ENCODE results near the gene SCP2.
A peak's percentile ranks its signal among the peaks of the same experiment; 100 is the strongest.
"Not testable (repeated sequence)": the region's sequence is repeated elsewhere in the genome, so short reads cannot be mapped to it uniquely, and the experiment has no call there.

Gene SCP2

DNA sequence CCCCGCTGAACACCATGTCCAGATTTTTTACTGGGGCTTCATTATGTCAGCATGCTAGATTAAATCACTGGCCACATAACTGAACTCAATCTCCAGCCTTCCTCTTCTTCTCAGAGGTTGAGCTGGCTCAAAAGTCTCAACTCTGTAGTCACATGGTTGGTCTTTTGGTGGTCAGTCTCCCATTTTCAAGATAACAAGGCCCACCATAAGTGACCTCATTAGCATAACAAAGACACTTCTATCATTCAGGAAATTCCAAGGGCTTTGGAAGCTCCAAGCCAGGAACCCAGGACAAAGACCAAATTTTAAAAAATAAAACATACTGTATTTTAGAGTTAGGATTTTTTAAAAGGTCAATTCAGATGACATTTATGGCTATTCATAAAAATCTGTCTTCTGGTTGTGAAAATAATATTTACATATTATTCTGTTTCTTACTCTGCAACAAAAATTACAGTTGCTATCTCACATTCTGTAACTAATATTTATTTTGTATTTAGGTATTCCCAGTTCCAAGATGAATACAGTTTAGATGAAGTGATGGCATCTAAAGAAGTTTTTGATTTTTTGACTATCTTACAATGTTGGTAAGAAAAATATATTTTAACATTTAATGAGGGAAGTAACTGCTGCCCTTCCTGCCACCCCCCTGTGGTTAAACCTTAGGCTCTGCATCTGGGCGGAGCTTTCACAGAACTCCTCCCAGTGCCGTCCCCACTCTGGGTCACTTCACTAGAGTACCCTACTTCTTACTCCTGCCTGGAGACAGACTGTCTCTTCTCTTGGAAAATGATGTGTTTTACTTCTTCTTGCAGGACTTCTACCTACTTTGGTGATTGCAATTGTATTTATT is 49.3 kb downstream of the SCP2 start:
- no peak for DNase-seq

DNA sequence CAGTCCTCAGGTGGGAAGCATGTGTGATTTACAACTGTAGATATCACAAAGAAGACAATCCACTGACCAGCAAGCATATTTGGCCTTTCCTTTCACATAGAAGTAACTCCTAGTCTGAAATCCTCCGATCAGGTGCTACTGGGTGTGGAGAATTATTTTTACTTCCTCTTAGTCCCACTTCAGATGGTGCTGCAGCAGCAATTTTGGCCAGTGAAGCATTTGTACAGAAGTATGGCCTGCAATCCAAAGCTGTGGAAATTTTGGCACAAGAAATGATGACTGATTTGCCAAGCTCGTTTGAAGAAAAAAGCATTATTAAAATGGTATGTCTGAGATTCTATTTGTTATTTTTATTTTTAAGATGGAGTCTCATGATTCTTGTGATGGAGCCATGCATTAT is 51.0 kb downstream of the SCP2 start:
- no peak for DNase-seq

DNA sequence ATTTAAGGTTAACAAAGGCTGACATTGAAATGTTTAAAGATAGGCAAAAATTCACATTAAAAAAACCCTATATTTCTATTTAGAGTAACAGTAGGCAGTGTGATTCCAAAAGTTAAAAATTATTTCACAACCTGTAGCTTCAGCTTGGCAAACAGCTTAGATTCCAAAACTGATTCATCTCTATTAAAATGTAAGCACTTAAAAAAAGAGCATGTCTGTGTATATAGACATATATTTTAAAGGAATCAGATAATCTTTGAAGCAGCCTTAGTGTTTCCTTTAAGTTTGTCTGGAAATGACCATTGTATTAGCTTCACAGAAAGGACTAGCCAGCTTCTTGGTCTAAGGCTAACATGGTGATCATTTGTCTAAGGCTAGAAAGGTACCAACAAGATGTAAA is 65.7 kb downstream of the SCP2 start:
- DNase-seq, result not testable (repeated sequence)

DNA sequence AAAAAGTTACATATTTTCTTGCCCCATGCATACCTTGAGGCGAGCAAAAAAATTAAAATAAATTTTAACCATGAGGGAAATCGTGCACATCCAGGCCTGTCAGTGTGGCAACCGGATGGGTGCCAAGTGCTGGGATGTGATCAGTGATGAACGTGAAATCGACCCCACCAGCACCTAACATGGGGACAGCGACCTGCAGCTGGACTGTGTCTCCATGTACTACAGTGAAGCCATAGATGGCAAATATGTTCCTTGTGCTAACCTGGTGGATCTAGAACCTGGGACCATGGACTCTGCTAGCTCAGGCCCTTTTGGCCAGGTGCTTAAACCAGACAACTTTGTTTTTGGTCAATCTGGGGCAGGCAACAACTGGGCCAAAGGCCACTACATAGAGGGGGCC is 67.6 kb downstream of the SCP2 start:
- DNase-seq, result no peak

DNA sequence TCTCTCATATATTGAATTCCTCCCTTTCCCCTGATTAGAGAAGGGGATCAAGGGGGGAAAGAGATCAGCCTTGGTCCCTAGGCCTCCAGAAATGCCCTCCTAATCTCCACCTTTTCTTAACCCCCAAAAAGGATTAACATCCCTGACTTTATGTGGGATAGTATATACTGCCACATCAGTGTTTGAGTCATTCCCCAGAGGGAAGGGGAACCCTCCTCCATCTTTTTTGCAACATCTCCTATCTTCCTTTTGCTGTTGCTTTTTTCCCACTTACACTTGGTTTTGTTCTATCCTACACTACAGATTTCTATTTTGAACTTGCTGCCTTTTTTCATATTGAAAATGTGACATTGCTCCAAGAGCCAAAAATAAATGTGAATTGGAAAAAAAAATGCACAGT is 69.6 kb downstream of the SCP2 start:
- no peak for DNase-seq

DNA sequence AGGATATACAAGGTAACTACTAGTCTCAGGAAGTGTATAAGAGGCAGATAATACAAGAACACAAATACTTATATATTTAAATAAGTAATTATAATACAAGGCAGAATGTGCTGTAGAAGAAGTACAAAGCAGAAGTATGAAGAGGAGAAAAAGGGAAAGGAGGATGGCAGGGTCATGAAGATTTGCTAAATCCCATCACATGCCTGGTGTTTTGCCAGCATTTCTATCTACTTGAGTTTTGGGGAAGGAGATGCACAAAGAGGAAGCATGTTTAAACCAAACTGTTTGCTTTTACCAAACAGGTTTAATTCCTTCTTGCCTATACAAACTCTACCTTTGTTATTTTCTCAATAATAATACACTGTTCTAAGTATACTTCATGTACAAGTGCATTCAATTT is 74.1 kb downstream of the SCP2 start:
- no peak for DNase-seq

DNA sequence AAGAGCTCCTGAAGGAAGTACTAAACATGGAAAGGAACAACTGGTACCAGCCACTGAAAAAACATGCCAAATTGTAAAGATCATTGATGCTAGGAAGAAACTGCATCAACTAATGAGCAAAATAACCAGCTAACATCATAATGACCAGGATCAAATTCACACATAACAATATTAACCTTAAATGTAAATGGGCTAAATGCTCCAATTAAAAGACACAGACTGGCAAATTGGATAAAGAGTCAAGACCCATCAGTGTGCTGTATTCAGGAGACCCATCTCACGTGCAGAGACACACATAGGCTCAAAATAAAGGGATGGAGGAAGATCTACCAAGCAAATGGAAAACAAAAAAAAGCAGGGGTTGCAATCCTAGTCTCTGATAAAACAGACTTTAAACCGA is 79.5 kb downstream of the SCP2 start:
- not testable (repeated sequence) for DNase-seq

DNA sequence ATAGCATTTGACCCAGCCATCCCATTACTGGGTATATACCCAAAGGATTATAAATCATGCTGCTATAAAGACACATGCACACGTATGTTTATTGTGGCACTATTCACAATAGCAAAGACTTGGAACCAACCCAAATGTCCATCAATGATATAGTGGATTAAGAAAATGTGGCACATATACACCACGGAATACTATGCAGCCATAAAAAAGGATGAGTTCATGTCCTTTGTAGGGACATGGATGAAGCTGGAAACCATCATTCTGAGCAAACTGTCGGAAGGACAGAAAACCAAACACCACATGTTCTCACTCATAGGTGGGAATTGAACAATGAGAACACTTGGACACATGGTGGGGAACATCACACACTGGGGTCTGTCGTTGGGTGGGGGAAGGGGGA is 83.2 kb downstream of the SCP2 start:
- DNase-seq, result not testable (repeated sequence)

DNA sequence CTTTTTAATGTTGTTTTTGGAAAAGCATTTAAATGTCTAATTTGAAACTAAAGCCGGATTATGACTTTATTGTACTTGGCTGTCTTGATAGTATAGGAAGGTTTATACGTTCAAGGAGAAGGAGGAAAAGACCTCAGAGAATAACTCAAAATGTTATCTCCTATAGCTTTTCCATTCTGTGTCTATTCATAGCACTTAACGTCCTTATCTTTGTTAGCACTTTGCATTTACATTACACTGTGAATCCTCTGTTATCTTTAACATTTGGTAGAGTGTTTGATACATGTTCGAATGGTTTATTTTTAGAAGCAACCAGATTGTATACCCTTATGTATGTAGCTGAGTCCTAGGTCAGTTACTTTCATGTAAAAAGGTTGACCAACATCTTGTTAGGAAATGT is 84.1 kb downstream of the SCP2 start:
- no peak for DNase-seq

DNA sequence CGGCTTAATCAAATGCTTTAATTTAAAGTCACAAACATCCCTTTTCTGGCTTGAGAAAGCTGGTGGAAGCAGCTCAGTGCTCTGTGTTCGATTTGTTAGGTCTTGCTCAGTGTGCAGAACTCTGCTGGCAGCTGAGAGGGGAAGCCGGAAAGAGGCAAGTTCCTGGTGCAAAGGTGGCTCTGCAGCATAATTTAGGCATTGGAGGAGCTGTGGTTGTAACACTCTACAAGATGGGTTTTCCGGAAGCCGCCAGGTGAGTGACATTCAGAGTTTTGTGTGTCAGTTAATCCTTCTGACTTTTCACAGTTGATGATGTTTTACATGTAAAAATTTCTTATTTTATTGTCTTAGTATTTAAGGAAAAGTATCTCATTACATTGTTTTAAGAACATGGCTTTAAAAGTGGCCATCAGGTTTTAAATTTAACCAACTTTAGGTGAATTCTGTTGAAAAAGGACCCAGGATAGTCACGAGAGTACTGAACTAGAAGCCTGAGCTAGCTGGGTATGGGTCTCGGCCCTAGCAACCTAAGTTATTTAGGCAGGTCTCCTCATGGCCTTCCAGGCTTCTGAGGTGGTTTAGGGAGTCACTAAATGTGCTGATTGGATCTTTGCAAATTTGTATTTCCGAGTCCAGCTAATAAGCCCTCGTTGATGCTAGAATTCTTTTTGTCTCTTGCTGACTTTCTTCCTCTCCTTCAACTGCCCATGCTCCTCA is 87.9 kb downstream of the SCP2 start:
- peak; percentile 34 to 38 for DNase-seq

DNA sequence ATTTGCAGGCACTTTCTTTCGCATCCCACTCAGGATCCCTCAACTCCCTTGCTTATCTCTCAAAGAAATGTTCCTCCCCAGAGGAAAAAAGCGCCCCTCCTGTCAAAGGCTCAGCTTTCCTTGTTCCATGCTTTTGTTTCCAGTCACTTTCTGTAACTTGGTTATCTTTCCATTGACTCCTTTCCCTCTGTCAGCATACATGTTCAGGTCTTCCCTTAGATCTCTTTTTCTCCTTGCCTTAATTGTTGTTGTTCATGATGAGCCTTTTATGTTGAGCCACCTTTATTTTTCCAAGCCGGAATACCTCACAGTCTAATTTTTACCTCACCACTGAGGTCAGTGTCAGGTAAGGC is 88.4 kb downstream of the SCP2 start:
- DNase-seq, result no peak

DNA sequence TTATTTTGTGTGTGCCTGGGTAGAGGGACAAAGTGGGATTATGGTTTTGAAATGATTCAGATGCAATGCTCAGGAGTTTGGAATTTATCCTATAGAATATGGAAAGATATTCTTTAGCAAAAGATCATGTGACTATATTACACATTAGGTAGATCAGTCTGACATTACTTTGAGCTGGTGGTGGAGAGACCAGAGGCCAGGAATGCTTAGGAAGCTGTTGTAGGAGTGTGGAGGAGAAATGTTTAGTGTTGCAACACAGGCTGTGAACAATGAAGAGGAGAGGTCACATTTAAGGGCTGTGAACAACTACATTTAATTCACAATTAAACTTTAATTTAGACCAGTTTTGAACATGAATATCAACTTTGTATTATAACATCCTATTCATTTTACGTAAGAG is 89.6 kb downstream of the SCP2 start:
- no peak for DNase-seq

DNA sequence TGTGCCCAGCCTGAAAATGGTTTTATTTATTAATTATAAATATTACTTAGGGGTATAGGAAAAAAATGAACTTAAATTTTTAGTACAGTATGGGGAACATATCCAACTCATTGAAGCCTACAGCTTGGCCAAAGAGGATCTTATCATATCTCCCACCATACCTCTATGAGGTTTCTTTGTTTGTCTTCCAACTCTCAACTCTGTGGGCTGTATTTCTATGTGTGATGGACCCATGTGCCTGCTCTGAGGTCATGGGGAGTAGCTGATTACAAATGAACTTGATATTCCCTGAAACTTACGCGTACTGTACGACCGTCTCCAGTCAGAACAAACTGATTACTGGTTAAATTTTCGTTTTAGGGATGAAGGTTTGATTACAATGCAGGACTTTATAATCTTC is 93.5 kb downstream of the SCP2 start:
- DNase-seq, result no peak

DNA sequence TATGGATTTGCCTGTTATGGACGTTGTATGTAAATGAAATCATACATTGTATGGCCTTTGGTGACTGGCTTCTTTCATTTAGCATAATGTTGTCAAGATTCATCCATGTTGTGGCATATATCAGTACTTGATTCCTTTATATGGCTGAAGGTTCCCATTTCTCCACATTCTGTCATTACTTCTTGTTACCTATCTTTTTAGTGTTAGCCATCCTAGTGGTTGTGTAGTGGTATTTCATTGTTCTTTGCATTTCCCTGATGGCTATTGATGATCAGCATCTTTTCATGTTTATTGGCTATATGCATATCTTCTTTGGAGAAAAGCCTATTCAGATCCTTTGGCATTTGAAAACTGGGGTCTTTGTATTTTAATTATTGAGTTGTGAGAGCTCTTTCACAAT is 95.1 kb downstream of the SCP2 start:
- DNase-seq, result no peak

DNA sequence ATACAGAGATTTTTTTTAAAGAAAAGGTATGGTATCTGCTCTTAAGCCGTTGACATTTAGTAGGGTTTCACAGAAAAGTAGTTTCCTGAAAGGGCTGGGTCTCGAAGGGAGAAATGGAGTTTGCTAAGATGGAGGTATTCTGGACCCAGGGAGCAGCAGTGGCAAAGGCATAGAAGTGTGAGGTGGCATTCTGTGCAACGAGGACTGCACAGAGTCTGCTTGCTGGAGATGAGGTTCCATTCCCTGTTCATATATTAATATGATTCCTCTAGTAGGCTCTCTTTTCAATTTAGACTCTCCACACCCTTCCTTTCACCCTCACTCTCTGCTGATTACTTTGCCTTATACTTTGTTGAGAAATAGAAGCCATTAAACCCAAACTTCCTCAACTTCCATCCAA is 96.5 kb downstream of the SCP2 start:
- DNase-seq, result no peak

DNA sequence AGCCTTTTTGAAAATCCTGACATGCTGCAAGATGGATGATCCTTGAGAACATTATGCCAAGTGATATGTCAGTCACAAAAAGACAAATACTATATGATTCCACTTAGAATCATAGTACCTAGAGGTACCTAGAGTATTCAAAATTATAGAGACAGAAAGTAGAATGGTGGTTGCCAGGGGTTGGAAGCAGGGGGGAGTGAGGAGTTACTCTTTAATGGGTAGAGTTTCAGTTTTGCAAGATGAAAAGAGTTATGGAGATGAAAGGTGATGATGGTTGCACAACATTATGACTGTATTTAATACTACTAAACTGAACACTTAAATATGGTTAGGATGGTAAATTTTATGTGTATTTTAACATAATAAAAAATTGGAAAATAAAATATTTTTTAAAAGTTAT is 97.0 kb downstream of the SCP2 start:
- DNase-seq, result no peak

DNA sequence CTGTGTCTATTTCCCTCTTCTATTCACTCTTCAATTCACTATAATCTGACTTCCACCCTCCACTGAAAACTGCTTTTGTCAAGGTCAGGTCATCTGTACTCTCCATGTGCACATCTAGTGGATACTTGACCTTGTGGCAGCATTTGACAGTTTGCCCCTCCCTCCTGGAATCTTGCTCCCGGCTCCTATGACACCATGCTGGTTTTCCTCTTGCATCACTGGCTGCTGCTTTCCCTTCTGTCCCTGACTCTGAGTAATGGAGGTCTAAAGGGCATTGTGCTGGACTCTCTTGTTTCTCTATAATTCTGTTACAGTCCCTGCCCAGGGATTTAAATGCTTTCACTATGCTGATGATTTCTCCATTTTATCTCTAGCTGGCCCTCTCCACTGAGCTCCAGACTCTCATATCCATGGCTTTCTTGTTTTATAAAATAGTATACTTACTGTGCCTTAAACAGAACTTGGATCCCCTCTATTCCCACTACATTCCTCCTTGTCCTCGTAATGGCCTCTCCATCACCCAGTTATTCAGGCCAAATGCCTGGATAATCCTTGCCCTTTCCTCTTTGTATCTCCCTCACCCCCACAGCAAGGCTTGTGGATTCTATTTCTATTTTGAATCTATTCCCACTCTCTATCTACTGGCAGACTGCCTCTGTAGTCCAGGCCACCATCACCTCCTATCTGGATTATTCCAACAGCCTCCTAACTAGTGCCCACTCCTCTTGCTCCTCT is 98.1 kb downstream of the SCP2 start:
- DNase-seq, result no peak

DNA sequence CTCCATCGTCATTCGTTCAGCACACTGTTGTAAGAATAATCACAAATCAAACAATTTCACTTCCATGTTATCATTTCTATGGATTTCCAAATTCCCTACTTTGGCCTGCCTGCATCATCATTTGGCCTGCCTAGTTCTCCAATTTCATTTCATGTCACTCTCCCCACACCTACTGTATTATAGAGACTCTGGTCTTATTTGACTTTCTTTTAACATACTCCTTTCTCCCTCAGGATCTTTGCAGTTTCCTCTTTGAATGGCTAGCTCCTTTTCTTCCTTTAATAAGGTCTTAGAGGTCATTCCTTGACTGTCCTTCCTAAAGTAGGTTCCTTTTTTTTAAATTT is 98.7 kb downstream of the SCP2 start:
- DNase-seq, result no peak

DNA sequence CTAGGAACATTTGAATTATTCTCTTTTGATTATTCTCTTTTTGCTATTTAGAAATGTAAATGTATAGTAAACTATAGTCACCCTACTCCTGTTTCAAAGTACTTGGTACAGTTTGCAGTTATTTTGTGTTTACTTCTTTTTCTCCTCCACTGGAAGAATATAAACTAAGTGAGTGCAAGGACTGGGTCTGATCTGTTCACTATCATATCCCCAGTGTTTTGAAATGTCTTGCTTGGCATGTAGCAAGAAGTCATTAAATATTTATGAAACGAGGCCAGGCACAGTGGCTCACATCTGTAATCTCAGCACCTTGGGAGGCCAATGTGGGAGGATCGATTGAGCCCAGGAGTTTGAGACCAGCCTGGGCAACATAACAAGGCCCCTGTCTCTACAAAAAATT is 99.2 kb downstream of the SCP2 start:
- no peak for DNase-seq

DNA sequence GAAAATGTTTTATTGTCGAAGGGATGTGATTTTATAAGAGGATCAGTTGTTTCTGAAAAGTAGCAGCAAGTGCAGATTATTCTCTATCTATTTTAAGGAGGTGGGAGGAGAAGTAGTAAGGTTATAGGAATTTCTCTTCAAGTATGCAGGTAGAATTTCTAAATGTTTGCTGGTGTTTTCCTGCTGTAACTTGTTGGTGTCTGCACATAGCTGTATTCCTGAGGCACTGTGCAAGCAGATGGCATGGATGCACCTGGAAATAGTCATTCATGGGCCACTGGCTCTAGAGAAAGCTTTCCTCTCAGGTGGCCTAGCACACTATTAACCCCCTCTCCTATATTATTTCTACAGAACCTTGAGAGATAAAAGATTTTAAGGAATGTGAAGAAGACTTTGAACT is 104.7 kb downstream of the SCP2 start:
- DNase-seq, result no peak

DNA sequence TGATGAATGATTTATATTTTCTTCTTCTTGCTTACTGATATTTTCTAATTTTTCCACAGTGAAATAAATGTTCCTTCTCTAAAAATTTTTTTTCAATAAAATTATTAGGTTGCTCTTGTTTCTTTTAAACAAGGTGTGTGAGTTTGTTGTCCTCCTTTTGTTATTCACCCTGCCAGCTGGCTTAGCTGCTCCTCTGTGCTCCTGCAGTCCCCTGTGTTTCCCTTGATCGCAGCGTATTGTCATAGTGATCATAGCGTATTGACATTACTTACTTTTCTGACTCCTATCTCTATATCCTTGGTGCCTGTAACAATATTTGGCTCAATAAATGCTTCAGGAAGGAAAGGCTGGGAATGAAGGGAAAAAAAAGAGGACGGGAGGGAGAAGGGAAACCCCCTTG is 110.1 kb downstream of the SCP2 start:
- no peak for DNase-seq

DNA sequence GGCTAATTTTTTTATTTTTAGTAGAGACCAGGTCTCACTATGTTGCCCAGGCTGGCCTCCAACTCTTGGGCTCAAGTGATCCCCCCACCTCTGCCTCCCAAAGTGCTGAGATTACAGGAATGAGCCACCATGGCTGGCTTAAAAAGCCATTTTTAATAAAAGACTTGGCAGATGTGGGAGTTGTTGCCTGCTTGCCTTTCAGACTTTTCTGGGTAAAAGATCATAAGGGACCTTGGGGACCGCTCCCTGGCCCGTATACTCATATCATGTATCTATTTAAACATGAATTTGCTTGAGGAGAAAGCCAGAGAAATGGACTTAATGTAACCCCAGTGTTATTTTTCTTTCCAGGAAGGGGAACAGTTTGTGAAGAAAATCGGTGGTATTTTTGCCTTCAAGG is 111.5 kb downstream of the SCP2 start:
- DNase-seq, result no peak

DNA sequence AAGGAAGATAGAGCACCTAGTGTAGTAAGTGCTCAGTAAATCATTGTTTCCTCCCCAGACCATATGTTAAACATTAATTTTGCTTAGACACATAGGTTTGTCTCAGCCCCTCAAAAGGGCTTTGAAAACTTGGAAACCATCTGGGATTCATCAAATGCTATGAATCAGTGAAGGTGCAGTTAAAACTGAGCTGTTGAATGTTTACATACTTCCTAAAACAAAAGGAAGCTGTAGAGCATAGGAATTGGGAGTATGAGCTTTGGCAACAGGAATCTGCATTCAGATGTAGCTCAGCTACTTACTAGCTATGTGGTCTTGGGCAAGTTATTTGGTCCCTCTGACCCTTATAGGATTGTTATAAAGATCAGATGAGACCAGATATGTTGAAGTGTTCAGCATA is 116.2 kb downstream of the SCP2 start:
- no peak for DNase-seq

DNA sequence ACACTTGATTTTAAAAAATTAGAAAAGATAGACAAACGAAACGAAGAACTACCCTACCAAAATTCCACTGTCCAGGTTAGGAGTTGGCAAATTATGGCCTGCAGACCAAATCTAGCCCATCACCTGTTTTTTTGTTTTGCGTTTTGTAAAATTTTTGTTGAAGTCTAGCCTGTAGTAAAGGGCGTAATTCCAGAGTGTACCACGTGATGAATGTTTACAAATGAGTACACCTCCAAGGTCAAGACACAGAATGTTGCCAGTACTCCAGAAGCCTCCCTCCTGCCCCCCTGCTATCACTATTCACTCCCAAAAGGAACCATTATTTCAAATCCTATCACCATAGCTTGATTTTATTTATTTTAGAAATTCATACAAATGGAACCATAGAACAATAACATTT is 117.8 kb downstream of the SCP2 start:
- DNase-seq, result no peak

All from NCI-H1930 (cell line).